ACHN (cell line): ENCODE measurements around the gene BTNL8.
"Not testable (repeated sequence)": the region's sequence is repeated elsewhere in the genome, so short reads cannot be mapped to it uniquely, and the experiment has no call there.

Source experiments
- DNase-seq: peaks from one replicate; pipeline ENCODE4 v3.0.0-alpha.2; 2015
- in situ Hi-C: cut with HindIII; loops from 2 replicates; pipeline ENCODE4 v1.10.0; 2017; ENCODE audit warnings: low sequenced_read_pairs, low pct_ligation_motif_present, low pct_unique_long_range_greater_than_20kb

BTNL8 gene

DNA sequence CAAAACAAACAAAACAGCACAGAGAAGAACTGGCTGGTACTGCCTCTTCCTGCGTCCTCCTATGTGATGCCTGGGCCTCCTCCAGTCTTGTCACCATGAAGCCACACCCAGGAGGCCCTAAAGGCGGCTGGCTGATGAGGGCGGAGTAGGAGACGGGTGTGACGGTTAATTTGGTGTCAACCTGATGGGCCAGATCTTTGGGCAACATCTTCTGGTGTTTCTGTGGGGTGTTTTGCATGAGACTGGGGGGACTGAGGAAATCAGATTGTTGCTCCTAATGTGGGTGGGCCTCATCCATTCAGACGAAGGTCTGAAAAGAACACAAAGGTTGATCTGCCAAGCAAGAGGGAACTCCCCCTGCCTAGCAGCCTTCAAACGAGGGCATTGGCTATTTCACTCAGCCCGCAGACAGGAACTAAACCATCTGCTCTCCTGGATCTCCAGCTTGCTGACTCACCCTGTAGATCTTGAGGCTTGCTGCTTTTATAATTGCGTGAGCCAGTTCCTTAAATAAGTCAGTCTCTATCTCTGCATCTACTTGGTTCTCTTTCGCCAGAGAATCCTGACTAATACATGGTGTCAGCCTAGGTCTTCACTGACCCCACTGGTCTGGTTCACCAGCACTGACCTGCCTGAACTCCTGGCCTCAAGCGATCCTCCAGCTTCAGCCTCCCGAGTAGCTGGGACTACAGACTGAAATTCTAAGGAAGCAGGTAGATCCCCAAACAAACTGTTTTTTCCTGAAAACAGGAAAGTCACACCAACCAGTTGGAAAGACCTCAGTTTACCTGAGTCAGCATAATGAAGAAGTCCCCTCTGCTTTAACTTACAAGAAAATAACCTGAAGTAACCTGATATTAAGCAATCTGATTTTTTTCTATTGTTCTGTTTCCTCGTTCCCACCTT, 25.1 kb upstream of the BTNL8 start:
- in situ Hi-C loops, result no loop called here
- no peak for DNase-seq

DNA sequence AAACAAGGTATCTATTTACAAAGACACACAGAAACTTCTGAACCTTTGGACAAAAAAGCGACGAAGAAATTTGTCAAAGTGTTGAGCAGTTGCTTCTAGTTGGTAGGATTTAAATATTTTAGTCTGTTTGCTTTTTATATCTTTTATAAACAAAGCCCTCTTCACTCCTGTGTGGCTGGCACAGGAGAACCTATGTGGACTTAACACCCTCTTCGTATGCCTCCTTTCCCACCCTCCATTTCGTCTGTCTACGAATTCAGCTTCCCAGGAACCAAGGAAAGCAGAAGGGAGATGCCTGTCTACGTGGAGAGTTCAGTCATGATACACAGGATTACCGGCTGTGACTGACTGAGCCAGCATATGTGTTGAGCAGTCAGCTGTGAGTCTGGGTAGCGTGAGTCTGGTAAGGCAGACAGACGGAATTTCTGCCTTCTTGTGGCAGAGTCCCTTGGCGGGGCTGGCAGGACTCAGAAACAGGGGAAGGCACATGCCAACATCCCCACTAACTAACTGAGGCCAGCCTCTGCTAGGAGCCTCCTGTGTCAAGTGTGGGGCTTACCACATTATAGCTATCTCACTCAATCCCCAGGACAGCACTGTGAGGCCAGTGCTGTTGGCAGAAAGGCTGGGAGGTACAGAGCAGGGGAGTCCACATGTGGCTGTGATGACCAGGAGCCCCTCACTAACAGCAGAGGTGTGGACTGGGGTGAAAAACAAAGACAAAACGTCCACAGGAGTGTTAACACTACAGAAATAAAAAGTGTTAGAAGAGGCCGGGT, 24.0 kb upstream of the BTNL8 start:
- in situ Hi-C loops, result no loop called here
- DNase-seq, result no peak

DNA sequence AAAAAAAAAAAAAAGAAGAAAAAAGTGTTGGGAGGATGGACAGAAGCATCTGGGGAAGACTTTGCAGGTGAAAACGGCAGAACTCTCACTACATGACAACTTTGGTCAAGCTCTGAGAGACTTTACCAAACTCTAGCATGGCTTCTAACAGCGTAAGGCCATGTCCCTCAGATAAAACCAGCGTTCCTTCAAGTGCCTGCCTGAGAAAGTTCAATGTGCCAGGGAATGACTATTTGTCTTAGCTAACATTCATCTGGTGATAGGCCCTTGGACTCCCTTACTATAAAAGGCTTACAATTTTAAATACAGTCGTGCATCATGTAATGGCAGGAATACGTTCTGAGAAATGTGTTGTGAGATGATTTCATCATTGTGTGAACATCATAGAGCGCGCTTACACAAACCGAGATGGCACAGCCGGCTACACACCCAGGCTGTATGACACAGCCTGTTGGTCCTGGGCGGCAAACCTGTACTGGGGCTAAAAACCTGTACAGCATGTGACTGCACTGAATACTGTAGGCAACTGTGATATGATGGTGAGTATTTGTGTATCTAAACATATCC, 23.0 kb upstream of the BTNL8 start:
- DNase-seq, result no peak
- in situ Hi-C loops, result no loop called here

DNA sequence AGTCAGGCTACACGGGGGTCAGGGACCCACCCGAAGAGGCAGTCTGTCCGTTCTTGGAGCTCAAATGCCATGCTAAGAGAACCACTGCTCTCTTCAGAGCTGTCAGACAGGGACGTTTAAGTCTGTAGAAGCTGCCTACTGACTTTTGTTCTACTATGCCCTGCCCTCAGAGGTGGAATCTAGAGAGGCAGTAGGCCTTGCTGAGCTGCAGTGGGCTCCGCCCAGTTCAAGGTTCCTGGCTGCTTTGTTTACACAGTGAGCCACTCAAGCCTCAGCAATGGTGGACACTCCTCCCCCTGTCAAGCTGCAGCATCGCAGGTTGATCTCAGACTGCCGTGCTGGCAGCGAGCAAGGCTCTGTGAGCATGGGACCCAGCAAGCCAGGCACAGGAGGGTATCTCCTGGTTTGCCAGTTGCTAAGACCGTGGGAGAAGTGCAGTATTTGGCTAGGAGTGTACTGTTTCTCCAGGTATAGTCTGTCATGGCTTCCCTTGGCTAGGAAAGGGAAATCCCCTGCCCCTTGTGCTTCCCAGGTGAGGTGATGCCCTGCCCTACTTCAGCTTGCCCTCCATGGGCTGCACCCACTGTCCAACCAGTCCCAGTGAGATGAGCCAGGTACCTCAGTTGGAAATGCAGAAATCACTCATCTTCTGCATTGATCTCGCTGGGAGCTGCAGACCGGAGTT, 13.0 kb upstream of the BTNL8 start:
- in situ Hi-C loops, DNase-seq: not testable (repeated sequence)

DNA sequence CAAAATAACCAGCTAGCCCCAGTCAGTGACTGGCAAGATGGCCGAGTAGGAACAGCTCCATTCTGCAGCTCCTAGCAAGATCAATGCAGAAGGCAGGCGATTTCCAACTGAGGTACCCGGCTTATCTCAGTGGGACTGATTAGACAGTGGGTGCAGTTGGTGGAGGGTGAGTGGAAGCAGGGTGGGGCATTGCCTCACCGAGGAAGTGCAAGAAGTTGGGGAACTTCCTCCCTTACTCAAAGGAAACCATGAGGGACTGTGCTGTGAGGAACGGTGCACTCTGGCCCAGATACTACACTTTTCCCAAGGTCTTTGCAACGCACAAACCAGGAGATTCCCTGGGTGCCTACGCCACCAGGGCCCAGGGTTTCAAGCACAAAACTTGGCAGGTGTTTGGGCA, 9.6 kb upstream of the BTNL8 start:
- no peak for DNase-seq
- in situ Hi-C loops, result no loop called here

DNA sequence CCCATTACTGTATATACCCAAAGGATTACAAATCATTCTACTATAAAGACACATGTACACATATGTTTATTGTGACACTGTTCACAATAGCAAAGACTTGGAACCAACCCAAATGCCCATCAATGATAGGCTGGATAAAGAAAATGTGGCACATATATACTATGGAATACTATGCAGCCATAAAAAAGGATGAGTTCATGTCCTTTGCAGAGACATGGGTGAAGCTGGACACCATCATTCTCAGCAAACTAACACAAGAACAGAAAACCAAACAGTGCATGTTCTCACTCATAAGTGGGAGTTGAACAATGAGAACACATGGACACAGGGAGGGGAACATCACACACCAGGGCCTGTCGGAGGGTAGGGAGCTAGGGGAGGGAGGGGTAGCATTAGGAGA, 3.6 kb upstream of the BTNL8 start:
- DNase-seq, in situ Hi-C loops: not testable (repeated sequence)

DNA sequence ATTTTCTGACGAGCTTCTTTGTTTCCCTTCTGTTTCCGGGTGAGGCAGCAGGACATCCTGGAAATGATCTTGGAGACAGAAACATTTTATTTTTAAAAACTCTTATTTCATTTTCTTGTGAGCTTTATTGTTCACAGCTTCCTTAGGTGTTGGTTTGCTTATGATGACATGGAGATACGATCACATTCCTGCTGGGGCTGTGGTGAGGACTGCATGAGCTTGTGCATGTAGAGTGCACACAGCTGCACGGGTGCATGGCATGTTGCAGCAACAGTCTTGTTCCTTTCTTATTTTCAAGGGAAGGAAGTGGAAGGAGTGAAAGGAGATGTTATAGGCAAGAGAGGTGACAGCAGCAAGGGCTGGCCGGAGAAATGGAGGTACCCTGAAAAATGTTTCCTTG, 1.2 kb downstream of the BTNL8 start:
- no peak for DNase-seq
- in situ Hi-C loops, result no loop called here

DNA sequence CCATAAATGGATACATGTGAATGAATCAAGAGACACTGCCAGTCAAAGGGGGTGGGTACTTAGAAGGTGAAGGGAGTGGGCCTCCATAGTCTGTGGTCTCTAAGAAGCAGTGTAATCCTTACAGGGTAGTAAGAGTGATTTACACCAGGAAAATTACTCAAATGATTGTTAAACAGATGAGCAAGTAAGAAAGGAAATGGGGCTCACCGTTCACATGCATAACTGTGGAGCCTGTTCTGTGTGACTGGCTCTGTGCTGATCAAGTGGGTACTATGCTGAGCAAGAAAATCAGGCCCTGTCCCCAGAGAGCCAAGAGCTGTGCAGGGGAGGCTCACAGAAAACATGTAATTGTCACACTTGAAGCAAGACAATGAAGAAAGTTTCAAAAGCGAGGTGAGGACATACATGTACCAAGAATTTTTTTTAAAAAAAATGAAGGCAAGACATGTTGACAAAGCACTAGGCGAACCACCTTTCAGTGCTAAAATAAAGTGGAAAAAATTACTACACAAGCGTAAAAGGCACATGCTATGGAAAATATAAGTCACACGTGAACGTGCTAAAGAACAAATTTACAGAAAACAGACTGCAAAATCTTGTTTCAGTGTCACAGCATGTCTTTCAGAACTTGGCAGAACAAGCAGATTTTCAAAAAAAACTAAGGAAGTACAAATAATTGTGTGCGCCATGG, 2.5 kb downstream of the BTNL8 start:
- DNase-seq, result no peak
- in situ Hi-C loops, result no loop called here

DNA sequence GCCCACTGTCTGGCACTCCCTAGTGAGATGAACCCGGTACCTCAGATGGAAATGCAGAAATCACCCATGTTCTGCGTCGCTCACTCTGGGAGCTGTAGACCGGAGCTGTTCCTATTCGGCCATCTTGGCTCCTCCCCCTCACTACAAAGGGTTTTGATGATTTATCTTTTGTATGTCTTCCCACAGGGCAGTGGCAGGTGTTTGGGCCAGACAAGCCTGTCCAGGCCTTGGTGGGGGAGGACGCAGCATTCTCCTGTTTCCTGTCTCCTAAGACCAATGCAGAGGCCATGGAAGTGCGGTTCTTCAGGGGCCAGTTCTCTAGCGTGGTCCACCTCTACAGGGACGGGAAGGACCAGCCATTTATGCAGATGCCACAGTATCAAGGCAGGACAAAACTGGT, 9.4 kb downstream of the BTNL8 start:
- in situ Hi-C loops, result no loop called here
- DNase-seq, result no peak

DNA sequence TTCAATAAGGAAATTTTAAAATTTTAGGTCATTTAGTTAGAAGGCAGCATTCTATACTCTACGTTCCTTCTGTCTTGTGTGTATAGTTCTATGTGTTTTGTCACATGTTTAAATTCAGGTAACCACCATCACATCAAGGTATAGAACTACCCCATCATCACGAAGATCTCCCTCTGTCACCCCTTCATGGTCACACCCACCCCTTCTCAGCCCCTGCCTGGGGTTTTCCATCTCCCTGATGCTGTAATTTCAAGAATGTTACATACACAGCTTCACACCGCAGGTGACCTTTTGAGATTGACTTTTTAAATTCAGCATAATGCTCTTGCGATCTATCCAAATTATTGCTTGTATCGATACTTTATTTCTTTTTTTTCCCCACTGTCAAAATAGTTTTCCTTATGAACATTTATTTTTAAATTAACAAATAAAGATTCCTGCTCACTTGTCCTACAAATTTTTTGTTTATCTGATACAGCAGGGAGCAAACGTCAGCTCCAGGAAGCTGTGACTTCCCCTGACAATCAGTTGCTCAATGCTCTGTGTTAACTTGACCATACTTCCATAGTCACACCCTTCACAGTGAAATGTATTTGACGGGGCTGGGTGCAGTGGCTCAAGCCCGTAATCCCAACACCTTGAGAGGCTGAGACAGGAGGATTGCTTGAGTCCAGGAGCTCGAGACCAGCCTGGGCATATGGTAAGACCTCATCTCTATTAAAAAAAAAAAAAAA, 10.2 kb downstream of the BTNL8 start:
- in situ Hi-C loops, result no loop called here
- DNase-seq, result no peak

DNA sequence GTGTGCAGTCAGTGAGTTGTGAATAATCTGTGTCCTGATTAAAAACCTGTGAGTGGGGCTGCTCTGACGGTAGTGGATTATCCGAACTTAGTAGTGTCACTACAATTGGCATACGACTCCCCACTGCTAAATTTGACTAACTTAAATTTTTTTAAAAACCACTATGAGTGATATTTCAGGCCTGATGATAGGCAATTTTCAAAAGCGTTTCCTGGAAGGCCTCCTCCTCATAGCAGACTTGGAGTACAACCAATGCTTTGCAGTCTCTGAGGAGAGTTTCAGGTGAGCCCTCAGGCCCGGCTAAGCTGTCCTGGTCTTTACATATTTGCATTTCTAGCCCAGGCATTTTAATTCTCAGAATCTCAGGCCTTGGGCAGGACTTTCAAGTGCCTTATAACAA, 10.8 kb downstream of the BTNL8 start:
- in situ Hi-C loops, result no loop called here
- no peak for DNase-seq

DNA sequence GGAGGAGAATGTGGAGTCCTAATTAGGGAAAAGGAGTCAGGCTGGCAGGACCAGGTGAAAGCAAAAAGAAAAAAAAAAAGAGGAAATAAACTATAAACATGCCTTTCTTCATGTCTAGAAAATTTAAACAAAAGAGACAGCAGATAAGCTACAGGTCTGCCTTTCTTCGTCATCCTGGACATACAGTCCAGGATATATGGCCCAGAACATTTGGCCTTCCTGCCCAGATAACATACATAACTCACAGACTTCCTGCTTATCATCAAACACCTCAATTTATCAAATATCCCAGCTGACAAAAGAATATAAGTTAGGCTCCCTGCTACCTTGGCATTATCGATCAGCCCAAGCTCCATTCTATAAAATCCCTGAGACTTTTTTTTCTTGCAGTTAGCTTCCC, 11.2 kb downstream of the BTNL8 start:
- in situ Hi-C loops, result no loop called here
- no peak for DNase-seq

DNA sequence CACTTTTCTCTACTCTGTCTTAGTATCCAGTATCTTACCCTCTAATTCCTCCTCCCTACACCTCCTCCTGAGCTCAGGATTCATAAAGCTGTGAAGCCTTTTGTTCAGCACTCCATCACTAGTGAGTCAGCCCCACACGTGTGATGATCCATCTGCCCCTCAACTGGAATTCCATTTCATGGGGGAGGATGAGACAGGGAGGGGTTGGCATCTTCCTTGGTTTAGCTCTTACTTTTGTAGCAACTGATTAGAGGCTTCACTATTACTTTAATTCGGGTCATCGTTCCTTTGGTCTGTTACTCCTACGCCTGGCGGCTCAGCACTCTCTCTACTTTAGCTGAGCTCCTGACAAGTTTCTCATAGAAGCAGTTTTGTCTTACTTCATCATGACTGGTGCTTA, 11.8 kb downstream of the BTNL8 start:
- in situ Hi-C loops, result no loop called here
- DNase-seq, result no peak

DNA sequence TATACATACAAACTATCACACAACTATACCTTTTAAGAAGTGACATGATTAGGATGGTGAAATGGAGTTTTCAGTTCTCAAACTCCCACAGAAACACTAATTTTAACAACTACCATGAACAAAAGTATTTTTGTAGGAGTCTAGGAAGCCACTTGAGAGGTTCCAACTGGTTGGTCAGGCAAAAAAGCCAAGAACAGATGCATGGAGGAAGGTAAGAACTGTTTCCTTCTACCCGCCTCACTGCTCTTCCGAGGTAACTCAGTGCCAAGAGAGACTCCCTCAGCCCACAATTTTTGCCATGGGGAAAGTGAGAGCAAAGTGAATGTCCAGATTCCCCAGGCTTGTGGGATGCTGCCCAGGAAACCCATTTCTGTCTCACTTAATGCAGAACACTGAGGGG, 15.7 kb downstream of the BTNL8 start:
- in situ Hi-C loops, result no loop called here
- DNase-seq, result no peak

DNA sequence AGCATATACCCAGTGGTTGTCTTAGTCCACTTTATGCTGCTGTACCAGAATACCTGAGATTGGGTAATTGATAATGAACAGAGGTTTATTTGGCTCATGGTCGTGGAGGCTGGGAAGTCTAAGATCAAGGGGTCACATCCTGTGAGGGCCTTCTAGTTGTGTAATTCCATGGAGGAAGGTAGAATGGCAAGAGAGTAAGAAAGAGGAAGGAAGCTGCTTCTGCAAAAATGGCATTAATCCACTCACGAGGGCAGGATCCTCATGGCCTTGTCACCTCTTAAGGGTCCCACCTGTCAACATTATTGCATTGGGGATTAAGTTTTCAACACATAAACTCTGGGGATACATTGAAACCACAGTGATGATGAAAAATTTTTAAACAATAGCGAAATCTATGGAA, 17.0 kb downstream of the BTNL8 start:
- in situ Hi-C loops, result no loop called here
- DNase-seq, result no peak

DNA sequence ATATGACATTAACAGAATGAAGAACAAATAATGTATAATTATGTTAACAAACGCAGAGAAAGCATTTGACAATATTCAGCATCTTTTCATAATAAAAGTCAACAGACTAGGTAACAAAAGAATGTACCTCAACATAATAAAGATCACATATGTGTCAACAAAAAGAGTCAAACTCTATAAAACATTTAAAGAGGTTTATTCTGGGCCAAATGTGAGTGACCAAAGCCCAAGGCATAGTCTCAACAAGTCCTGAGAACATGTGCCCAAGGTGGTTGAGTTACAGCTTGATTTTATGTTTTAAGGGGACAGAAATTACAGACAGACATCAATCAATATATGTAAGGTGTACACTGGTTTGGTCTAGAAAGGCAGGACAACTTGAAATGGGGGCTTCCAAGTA, 19.4 kb downstream of the BTNL8 start:
- in situ Hi-C loops, result no loop called here
- no peak for DNase-seq

DNA sequence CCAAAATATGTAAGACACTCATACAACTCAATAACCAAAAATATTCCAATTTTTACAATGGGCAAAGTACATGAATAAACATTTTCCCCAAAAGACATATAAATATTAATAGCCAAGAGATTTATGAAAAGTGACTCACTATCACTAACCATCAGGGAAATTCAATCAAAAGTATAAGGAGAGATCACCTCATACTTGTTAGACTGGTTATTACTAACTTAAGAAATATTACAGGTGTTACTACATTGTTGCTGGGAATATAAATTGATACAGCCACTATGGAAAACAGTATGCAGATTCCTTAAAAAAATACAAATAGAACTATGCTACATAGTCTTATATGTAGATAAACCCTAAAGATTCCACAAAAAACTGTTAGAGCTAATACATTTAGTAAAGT, 21.8 kb downstream of the BTNL8 start:
- in situ Hi-C loops, result no loop called here
- no peak for DNase-seq

DNA sequence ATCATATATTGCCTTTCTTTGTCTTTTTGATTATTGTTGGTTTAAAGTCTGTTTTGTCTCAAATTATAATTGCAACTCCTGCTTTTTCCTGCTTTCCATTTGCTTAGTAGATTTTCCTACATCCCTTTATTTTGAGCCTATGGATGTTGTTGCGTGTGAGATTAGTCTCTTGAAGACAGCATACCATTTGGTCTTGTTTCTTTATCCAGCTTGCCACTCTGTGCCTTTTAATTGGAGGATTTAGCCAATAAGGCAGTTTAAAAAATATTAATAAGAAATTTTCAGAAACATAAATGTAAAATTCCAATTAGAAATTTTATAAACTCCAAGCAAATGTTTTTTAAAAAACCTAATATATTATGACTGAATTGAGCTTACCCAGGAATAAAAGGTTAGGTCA, 24.0 kb downstream of the BTNL8 start:
- in situ Hi-C loops, result no loop called here

More for the DNA sequence above, 24.0 kb downstream of the BTNL8 start:
- DNase-seq, result no peak
